ENCODE measurements around the gene IPCEF1.

The IPCEF1 gene, protein sequence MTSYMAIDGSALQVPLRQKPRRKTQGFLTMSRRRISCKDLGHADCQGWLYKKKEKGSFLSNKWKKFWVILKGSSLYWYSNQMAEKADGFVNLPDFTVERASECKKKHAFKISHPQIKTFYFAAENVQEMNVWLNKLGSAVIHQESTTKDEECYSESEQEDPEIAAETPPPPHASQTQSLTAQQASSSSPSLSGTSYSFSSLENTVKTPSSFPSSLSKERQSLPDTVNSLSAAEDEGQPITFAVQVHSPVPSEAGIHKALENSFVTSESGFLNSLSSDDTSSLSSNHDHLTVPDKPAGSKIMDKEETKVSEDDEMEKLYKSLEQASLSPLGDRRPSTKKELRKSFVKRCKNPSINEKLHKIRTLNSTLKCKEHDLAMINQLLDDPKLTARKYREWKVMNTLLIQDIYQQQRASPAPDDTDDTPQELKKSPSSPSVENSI

GRCh38 chr6:154356690-154357089, at the start of gene IPCEF1:
TSS of gene IPCEF1 (minus strand) at chr6:154356803. CDS start at chr6:154265947, 90,856 bp downstream.
- DNase-seq (ENCODE audit: low spot score), result no peak

DNA sequence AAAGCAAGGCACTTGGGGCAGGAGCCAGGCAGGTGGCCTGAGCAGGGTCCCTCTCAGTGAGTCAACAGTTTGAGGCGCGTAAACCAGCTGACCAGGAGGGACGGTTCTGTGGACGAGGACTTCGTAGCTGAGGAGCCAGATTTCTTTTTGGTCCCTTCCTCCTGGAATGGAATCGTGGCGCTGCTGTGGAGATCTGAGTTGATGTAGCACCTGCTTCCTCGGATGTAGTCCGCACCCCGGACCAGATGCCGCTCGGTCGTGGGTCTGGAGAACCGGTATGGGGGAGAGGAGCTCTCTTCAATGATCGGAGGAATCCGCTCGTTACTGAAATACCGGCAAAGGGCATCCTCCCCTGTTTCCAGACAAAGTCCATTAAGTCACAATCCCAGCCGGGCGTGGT, 49.7 kb upstream of the IPCEF1 start:
- DNase-seq (ENCODE audit: low spot score), result no peak

GRCh38 chr6:154404791-154405400, 48.3 kb upstream of the IPCEF1 start:
- no peak for DNase-seq (ENCODE audit: low spot score)

- DNase-seq (ENCODE audit: low spot score), result no peak
Measured at GRCh38 chr6:154403788-154404187, 47.2 kb upstream of the IPCEF1 start.

GRCh38 chr6:154402081-154402780, 45.6 kb upstream of the IPCEF1 start:
- no peak for DNase-seq (ENCODE audit: low spot score)

GRCh38 chr6:154399097-154399496, 42.5 kb upstream of the IPCEF1 start:
- DNase-seq (ENCODE audit: low spot score), result no peak

DNA sequence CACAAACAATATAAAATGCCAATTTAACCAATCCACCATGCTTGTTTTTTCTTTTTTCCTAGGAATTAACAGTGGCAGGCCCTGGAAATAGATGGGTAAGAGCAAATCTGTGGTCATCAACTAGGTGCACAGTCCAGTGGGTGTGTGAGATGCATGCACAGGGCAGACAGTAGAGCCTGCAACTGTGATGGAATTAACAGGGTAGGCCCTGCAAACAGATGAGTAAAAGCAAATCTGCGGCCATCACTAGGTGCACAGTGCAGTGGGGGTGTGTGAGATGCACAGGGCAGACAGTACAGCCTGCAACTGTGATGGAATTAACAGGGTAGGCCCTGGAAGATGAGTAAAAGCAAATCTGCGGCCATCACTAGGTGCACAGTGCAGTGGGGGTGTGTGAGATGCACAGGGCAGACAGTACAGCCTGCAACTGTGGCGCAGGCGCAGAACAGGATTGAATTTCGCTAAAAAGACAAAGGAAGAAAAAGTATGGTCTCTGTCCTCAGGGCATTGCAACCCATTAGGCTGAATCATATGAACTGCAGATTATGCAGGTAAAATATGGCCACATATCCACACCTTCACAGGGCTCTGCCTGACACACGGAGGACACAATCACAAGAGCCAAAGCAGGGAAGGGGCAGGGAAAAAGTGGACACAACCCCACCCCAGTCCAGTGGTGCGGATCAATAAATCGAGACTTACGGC, 41.0 kb upstream of the IPCEF1 start:
- DNase-seq (ENCODE audit: low spot score), result no peak

- no peak for DNase-seq (ENCODE audit: low spot score)
Measured at GRCh38 chr6:154395878-154396277, 39.3 kb upstream of the IPCEF1 start.

DNA sequence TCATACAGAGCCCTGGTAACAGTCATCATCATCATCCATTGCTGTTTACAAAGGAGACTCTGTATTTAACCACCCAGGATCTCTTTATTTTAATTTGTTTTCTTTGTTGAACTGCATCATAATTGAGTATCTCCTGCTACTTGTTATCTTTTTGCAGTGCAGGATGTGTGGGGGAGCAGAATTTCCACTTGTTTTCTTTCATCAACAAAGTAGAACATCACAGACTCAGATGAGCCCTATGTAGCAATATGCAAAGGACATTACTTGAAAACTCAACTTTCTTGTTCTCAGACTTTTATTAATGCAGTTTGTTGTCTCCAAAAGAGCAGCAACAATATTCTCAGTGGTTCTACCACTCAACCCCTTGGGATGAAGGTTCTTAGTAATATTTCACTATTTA, 38.7 kb upstream of the IPCEF1 start:
- no peak for DNase-seq (ENCODE audit: low spot score)

GRCh38 chr6:154394571-154394970, 38.0 kb upstream of the IPCEF1 start:
- DNase-seq (ENCODE audit: low spot score), result no peak

DNA sequence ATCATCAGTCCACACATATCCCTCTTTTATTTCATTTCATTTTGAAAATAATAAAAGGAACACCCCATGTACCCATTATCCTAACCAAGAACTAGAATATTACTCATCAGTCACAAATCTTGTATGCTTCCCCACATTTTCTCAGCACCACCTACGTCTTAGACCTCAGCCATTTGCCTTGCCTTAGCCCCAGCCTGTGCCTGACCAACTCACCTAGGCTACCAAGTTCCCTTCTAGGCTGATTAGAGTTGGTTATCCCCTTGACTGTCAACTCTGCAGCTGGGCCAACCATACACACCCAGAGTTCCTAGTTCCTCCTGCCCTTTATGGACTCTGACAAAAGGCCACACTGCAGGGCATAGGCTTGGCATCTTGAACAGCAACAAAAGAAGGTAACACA, 33.4 kb upstream of the IPCEF1 start:
- DNase-seq (ENCODE audit: low spot score), result no peak

- DNase-seq (ENCODE audit: low spot score), result no peak
Measured at GRCh38 chr6:154388803-154389202, 32.2 kb upstream of the IPCEF1 start.

DNA sequence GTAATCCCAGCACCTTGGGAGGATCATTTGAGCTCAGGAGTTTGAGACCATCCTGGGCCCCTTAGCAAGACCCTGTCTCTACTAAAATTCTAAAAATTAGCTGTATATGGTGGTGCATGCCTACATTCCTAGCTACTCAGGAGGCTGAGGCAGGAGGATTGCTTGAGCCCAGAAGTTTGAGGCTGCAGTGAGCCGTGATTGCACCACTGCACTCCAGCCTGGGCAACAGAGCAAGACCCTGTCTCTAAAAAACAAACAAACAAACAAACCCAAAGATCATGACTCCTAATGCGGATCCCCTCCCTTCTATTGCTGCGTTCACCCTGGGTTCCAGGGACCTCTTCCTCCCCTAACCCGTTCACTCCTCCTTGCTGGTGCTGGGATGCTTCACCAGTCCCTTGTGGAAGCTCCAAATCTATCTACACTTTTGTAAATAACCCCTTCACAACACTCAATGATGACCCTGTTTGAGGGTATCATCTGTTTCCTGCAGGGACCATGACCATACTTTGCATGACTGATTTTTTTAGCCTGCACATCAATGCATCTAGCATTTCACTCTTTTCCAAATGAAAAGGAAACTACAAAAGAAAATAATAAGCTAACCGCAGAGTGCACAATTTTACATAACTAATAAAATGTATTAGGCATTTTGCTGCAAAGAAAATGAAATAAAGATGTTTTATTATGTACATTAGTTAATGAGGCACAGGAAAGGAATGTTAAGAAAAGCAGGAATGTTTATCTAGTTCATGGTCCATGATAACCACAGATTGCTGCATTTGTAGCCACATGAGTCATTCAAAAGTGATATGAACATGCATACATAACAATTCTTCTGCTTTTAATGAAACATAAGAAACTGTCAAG, 30.5 kb upstream of the IPCEF1 start:
- no peak for DNase-seq (ENCODE audit: low spot score)

- no peak for DNase-seq (ENCODE audit: low spot score)
Measured at GRCh38 chr6:154384191-154384590, 27.6 kb upstream of the IPCEF1 start.

GRCh38 chr6:154383273-154383672, 26.7 kb upstream of the IPCEF1 start:
- no peak for DNase-seq (ENCODE audit: low spot score)

DNA sequence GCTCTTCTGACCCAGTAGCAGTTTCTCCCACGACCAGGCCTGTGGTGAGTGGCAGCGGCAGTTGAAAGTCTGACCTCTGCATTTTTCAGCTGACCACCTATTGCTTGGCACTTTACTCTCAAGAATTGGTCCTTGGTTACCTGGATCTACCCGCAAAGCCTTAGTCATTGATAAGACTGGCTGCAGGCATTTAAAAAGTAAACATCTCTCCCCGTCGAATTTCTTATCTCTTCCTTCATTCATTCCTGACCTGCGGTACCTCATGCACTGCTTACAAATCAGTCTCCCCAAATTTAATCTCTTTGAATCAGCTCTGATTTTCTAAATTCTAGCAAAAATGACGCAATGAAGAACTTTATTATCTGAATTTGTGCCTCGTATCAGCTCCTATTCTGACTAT, 26.1 kb upstream of the IPCEF1 start:
- DNase-seq (ENCODE audit: low spot score), result no peak

DNA sequence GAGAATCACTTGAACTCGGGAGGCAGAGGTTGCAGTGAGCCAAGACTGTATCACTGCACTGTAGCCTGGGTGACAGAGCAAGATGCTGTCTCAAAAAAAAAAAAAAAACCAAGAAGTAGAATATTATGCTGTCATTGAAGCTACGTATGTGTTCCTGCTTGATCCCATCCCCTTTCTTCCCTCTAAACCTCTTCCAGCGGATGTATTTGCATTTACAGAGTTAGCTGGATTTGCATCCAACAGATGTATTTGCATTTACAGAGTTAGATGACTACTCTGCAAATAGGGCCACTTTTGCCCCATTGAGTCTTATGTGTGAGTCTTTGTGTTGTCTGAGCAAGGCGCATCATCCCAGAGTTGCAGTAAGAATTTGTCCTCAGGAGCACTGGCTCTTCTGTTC, 24.9 kb upstream of the IPCEF1 start:
- DNase-seq (ENCODE audit: low spot score), result no peak

GRCh38 chr6:154380741-154381140, 24.1 kb upstream of the IPCEF1 start:
- no peak for DNase-seq (ENCODE audit: low spot score)

- no peak for DNase-seq (ENCODE audit: low spot score)
Measured at GRCh38 chr6:154379585-154379984, 23.0 kb upstream of the IPCEF1 start.

- DNase-seq (ENCODE audit: low spot score), result no peak
Measured at GRCh38 chr6:154378518-154378917, 21.9 kb upstream of the IPCEF1 start.

- DNase-seq (ENCODE audit: low spot score), result no peak
Measured at GRCh38 chr6:154377726-154378125, 21.1 kb upstream of the IPCEF1 start.
